Astrocyte (in vitro differentiated cells and primary cell): ENCODE measurements around the gene LRIG1. TPM values are rescaled to one million over a fixed set of nuclear protein-coding genes. Genes with fewer than 3 reads are reported as not detected.

Source experiments
- DNase-seq: peaks from one replicate; pipeline ENCODE4 v3.0.0-alpha.2; 2010; ENCODE audit warnings: low read depth
- FAIRE-seq: peaks from 2 replicates; lab custom pipeline; 2011; peaks lifted over from hg19 to GRCh38; lab: Jason Lieb, UNC
- H2AFZ ChIP-seq: 2 replicates; pipeline ENCODE4 v1.6.0; 2012; ENCODE audit warnings: low read depth, low read length, inconsistent platforms
- H3K27ac ChIP-seq: 2 replicates; pipeline ENCODE4 v1.5.1; 2011; ENCODE audit warnings: low read depth, low read length, inconsistent platforms
- H3K27me3 ChIP-seq: 2 replicates; pipeline ENCODE4 v1.6.0; 2011; ENCODE audit warnings: low read length, inconsistent platforms; ENCODE audit not compliant: insufficient read depth
- H3K36me3 ChIP-seq: 2 replicates; pipeline ENCODE4 v1.5.1; 2011; ENCODE audit warnings: low read length, inconsistent platforms; ENCODE audit not compliant: insufficient read depth
- H3K4me1 ChIP-seq: 2 replicates; pipeline ENCODE4 v1.5.1; 2011; ENCODE audit warnings: low read length, inconsistent platforms; ENCODE audit not compliant: insufficient read depth
- H3K4me2 ChIP-seq: 2 replicates; pipeline ENCODE4 v1.6.0; 2012; ENCODE audit warnings: low read length, inconsistent platforms
- H3K4me3 ChIP-seq: 2 replicates; pipeline ENCODE4 v1.5.1; 2011; ENCODE audit warnings: low read depth, mild to moderate bottlenecking, low read length, inconsistent platforms; ENCODE audit not compliant: insufficient read depth
- H3K79me2 ChIP-seq: 2 replicates; pipeline ENCODE4 v1.6.0; 2012; ENCODE audit warnings: mild to moderate bottlenecking, low read length, inconsistent platforms; ENCODE audit not compliant: insufficient read depth
- H3K9ac ChIP-seq: 2 replicates; pipeline ENCODE4 v1.6.0; 2012; ENCODE audit warnings: mild to moderate bottlenecking, low read length, inconsistent platforms
- H3K9me3 ChIP-seq: 2 replicates; pipeline ENCODE4 v1.5.1; 2012; ENCODE audit warnings: low read depth, mild to moderate bottlenecking, low read length, inconsistent platforms; ENCODE audit not compliant: insufficient read depth
- H4K20me1 ChIP-seq: 2 replicates; pipeline ENCODE4 v1.6.0; 2012; ENCODE audit warnings: low read length, inconsistent platforms; ENCODE audit not compliant: insufficient read depth
- H3K27ac Mint-ChIP-seq: one replicate; pipeline ENCODE4 v1.8.0; 2021; ENCODE audit warnings: mild to moderate bottlenecking, mixed read lengths; ENCODE audit not compliant: unreplicated experiment
- H3K27me3 Mint-ChIP-seq: one replicate; pipeline ENCODE4 v1.8.0; 2021; ENCODE audit warnings: low read depth, mixed read lengths; ENCODE audit not compliant: unreplicated experiment
- H3K36me3 Mint-ChIP-seq: one replicate; pipeline ENCODE4 v1.8.0; 2021; ENCODE audit warnings: low read depth, mixed read lengths; ENCODE audit not compliant: unreplicated experiment
- H3K4me1 Mint-ChIP-seq: one replicate; pipeline ENCODE4 v1.8.0; 2021; ENCODE audit warnings: low read depth, mixed read lengths; ENCODE audit not compliant: unreplicated experiment
- H3K4me3 Mint-ChIP-seq: one replicate; pipeline ENCODE4 v1.8.0; 2021; ENCODE audit warnings: mild to moderate bottlenecking, moderate library complexity, mixed read lengths; ENCODE audit not compliant: unreplicated experiment
- H3K9me3 Mint-ChIP-seq: one replicate; pipeline ENCODE4 v1.8.0; 2021; ENCODE audit warnings: mild to moderate bottlenecking, mixed read lengths; ENCODE audit not compliant: unreplicated experiment
- CTCF ChIP-seq: IDR thresholded peaks from 2 replicates; pipeline ENCODE4 v1.5.1; 2011; ENCODE audit warnings: low read depth, mild to moderate bottlenecking, inconsistent platforms, low read length, moderate library complexity; ENCODE audit not compliant: insufficient read depth
- EZH2 ChIP-seq: IDR thresholded peaks from 2 replicates; pipeline ENCODE4 v1.6.1; 2012; ENCODE audit warnings: mild to moderate bottlenecking, low read length, inconsistent platforms; ENCODE audit not compliant: insufficient read depth
- total RNA-seq: library from RNA; stranded (reverse); gene quantifications from 2 replicates; pipeline ENCODE4 v1.2.1, GENCODE V29; 2021

LRIG1 gene
- total RNA-seq, 1 donor from 2014 or later: 39.7 TPM

GRCh38 chr3:66393333-66394005 lies 107.4 kb downstream of the LRIG1 start:
- no peaks in the 10 kb centered on the region for H3K27me3 Mint-ChIP-seq
- Histone ChIP-seq H3K4me1 (peaks cover 32% of the 10 kb centered on the region), H3K27me3 (no peaks in the 10 kb centered on the region), H3K27ac (peak overlapping the region; percentile 10), H3K4me2 (peak overlapping the region; percentile 75), H2AFZ (no peak overlapping the region), H4K20me1 (no peaks in the 10 kb centered on the region), H3K9me3 (no peaks in the 10 kb centered on the region), H3K9ac (peak overlapping the region; percentile 34), H3K79me2 (no peaks in the 10 kb centered on the region), H3K36me3 (peaks cover 12% of the 10 kb centered on the region), H3K4me3 (no peak overlapping the region)
- peaks cover 24% of the 10 kb centered on the region for H3K4me1 Mint-ChIP-seq
- peak overlapping the region; percentile 50 for H3K27ac Mint-ChIP-seq
- H3K36me3 Mint-ChIP-seq: peaks cover 44% of the 10 kb centered on the region
- peak; percentile 75 for DNase-seq
- H3K4me3 Mint-ChIP-seq: no peak overlapping the region
- no peak for FAIRE-seq
- TF ChIP-seq EZH2: no peak
- no peak for TF ChIP-seq CTCF
- H3K9me3 Mint-ChIP-seq: no peaks in the 10 kb centered on the region

DNA sequence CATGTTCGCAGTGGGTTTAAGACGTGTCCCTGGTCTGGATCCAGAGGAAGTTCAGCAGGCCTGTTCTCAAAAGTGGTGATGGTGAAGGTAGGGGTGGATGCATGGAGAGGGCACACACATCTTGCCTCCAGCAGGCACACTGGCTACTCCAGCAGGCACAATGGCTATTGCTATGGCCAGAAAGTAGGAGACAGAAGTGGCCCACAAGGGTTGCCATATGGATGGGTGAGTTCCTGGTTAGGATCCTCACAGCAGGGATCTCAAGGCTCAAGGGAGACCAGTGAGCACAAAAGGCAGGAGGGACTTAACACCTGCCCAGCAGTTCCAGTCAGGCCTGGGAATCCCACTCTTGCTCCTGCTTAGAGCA lies 107.9 kb downstream of the LRIG1 start:
- peak overlapping the region; percentile 75 for H3K4me2 ChIP-seq
- DNase-seq (no peak), FAIRE-seq (no peak)
- H3K4me3 ChIP-seq: no peak overlapping the region
- no peak overlapping the region for H3K4me3 Mint-ChIP-seq
- no peaks in the 10 kb centered on the region for H3K27me3 ChIP-seq
- H2AFZ ChIP-seq: no peak overlapping the region
- H4K20me1 ChIP-seq: no peaks in the 10 kb centered on the region
- peaks cover 12% of the 10 kb centered on the region for H3K36me3 ChIP-seq
- peaks cover 38% of the 10 kb centered on the region for H3K36me3 Mint-ChIP-seq
- no peak for TF ChIP-seq CTCF
- no peak overlapping the region for H3K27ac Mint-ChIP-seq
- no peaks in the 10 kb centered on the region for H3K27me3 Mint-ChIP-seq
- peaks cover 21% of the 10 kb centered on the region for H3K4me1 Mint-ChIP-seq
- no peaks in the 10 kb centered on the region for H3K79me2 ChIP-seq
- no peaks in the 10 kb centered on the region for H3K9me3 Mint-ChIP-seq
- H3K9me3 ChIP-seq: no peaks in the 10 kb centered on the region
- no peak overlapping the region for H3K9ac ChIP-seq
- peaks cover 32% of the 10 kb centered on the region for H3K4me1 ChIP-seq
- no peak overlapping the region for H3K27ac ChIP-seq

DNA sequence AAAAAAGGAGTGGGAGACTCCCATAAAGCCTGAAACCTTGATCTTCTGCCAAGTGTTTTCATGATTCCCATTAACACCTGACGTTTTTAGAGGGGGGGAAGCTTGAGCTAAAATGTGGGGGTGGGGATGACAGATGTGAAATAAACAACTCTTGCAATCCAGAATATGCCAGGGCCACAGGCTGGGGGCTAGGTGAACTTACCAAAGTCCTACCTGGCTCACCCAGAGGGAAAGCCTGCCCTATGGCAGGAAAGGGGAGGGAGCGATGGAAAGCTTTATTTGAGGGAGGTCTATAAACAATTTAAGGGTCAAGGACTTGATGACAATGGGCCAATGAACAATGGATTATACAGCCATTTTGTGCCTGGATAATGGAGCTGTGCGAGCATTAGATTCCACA lies 108.3 kb downstream of the LRIG1 start:
- no peak overlapping the region for H3K27ac Mint-ChIP-seq
- no peak overlapping the region for H3K4me3 Mint-ChIP-seq
- TF ChIP-seq EZH2 (no peak), CTCF (no peak)
- H3K9me3 ChIP-seq: no peaks in the 10 kb centered on the region
- FAIRE-seq (no peak), DNase-seq (no peak)
- no peaks in the 10 kb centered on the region for H3K9me3 Mint-ChIP-seq
- H3K9ac ChIP-seq: no peak overlapping the region
- H3K36me3 ChIP-seq: peaks cover 9% of the 10 kb centered on the region
- peaks cover 34% of the 10 kb centered on the region for H3K36me3 Mint-ChIP-seq
- no peak overlapping the region for H2AFZ ChIP-seq
- no peak overlapping the region for H3K27ac ChIP-seq
- H3K27me3 Mint-ChIP-seq: no peaks in the 10 kb centered on the region
- H3K79me2 ChIP-seq: no peaks in the 10 kb centered on the region
- H3K27me3 ChIP-seq: no peaks in the 10 kb centered on the region
- no peak overlapping the region for H3K4me2 ChIP-seq
- peaks cover 19% of the 10 kb centered on the region for H3K4me1 Mint-ChIP-seq
- peaks cover 32% of the 10 kb centered on the region for H3K4me1 ChIP-seq
- no peaks in the 10 kb centered on the region for H4K20me1 ChIP-seq
- no peak overlapping the region for H3K4me3 ChIP-seq
